HepG2 (cell line): ENCODE results near the gene SESN2. TPM values are rescaled to one million over a fixed set of nuclear protein-coding genes. Genes with fewer than 3 reads are reported as not detected.

Experiments
- ATAC-seq: fragments of 200-7000 bp; cut with Tn5 transposase; 3 replicates; pipeline ENCODE4 v1.9.1; 2020; ENCODE audit warnings: mild to moderate bottlenecking, moderate library complexity
- Bru-seq: library from RNA; stranded (reverse); fragments of 400-500 nt; gene quantifications from one replicate; lab custom pipeline; 2021; lab: Mats Ljungman, UMichigan
- BruChase-seq, 2 experiments: library from RNA; stranded (reverse); fragments of 400-500 nt; gene quantifications; one replicate each; lab custom pipeline; 2021; lab: Mats Ljungman, UMichigan
- BruUV-seq: library from RNA; stranded (reverse); fragments of 400-500 nt; replicated peaks from 2 replicates; lab custom pipeline; 2021; lab: Mats Ljungman, UMichigan
- CTCF ChIA-PET: fragments of 300-600 bp; formaldehyde crosslinking; extraction: SDS; loops from one replicate; lab custom pipeline; 2021; ENCODE audit warnings: low total read pairs, inconsistent platforms, low intra/inter-chr PET ratio; lab: Yijun Ruan, JAX
- POLR2A ChIA-PET: fragments of 350-600 bp; sonication (Branson Sonifier 250); formaldehyde crosslinking; loops from one replicate; lab custom pipeline; 2020; ENCODE audit warnings: antibody characterized with exemption, inconsistent platforms; lab: Yijun Ruan, JAX
- DNase-seq: peaks from one replicate; pipeline ENCODE4 v3.0.0-alpha.2; 2015; ENCODE audit warnings: low spot score
- FAIRE-seq: peaks from 3 replicates; lab custom pipeline; 2011; peaks lifted over from hg19 to GRCh38; lab: Jason Lieb, UNC
- H2AFZ ChIP-seq: one replicate; pipeline ENCODE4 v1.6.1; 2011; ENCODE audit warnings: low read length, inconsistent platforms
- H3K27ac ChIP-seq: fragments of 300-600 bp; 3 replicates; pipeline ENCODE4 v1.8.0; 2011; ENCODE audit warnings: mixed run types, mild to moderate bottlenecking, mixed read lengths, low read length, inconsistent platforms; ENCODE audit not compliant: insufficient read depth; ENCODE audit errors: extremely low read length
- H3K27me3 ChIP-seq, 2 experiments: fragments of 200-600 bp in 1 of 2; 2 replicates in 1 of 2; 3 replicates in 1 of 2; pipeline versions ENCODE4 v1.6.0 to v1.8.0; 2011; ENCODE audit warnings: low read length in 2 of 2, mild to moderate bottlenecking in 2 of 2, moderate library complexity in 2 of 2, inconsistent platforms in 1 of 2; ENCODE audit not compliant: insufficient read depth in 2 of 2, control insufficient read depth in 1 of 2
- H3K36me3 ChIP-seq, 2 experiments: fragments of 200-600 bp in 1 of 2; replicated peaks in 1 of 2; 2 replicates in 1 of 2; 3 replicates in 1 of 2; pipeline versions ENCODE4 v1.5.1 to v1.8.0; 2011; ENCODE audit warnings: low read length in 2 of 2, inconsistent platforms in 1 of 2; ENCODE audit not compliant: insufficient read depth in 2 of 2, control insufficient read depth in 1 of 2
- H3K4me1 ChIP-seq: 2 replicates; pipeline ENCODE4 v1.5.1; 2012; ENCODE audit warnings: low read length, inconsistent platforms; ENCODE audit not compliant: insufficient read depth
- H3K4me2 ChIP-seq: 2 replicates; pipeline ENCODE4 v1.6.0; 2011; ENCODE audit warnings: low read depth, low read length, inconsistent platforms
- H3K4me3 ChIP-seq, 3 experiments: fragments of 200-600 bp in 1 of 3; sonication (generic), shearing (Covaris generic) in 1 of 3; replicated peaks in 1 of 3; 2 replicates each; pipeline ENCODE4 v1.5.1; 2011 to 2016; ENCODE audit warnings: low read length in 3 of 3, inconsistent platforms in 2 of 3, low read depth in 2 of 3, mild to moderate bottlenecking in 2 of 3, control low read depth in 1 of 3, mixed read lengths in 1 of 3; ENCODE audit not compliant: insufficient read depth in 1 of 3
- H3K79me2 ChIP-seq: one replicate; pipeline ENCODE4 v1.6.1; 2011; ENCODE audit warnings: low read length, inconsistent platforms; ENCODE audit not compliant: insufficient read depth
- H3K9ac ChIP-seq: 2 replicates; pipeline ENCODE4 v1.6.0; 2011; ENCODE audit warnings: mild to moderate bottlenecking, low read depth, low read length, inconsistent platforms; ENCODE audit not compliant: insufficient read depth
- H3K9me3 ChIP-seq: 2 replicates; pipeline ENCODE4 v1.5.1; 2012; ENCODE audit warnings: mild to moderate bottlenecking, low read length
- H4K20me1 ChIP-seq: 2 replicates; pipeline ENCODE4 v1.6.0; 2011; ENCODE audit warnings: inconsistent platforms, mild to moderate bottlenecking, low read length, moderate library complexity; ENCODE audit not compliant: insufficient read depth
- CENPX ChIP-seq: sonication (generic); formaldehyde crosslinking; IDR thresholded peaks from 2 replicates; pipeline ENCODE4 v1.9.0; 2021; ENCODE audit warnings: mild to moderate bottlenecking, missing genetic modification reagents, moderate library complexity
- FOSL1 ChIP-seq: sonication (generic); formaldehyde crosslinking; IDR thresholded peaks from 2 replicates; pipeline ENCODE4 v1.9.0; 2021; ENCODE audit warnings: missing genetic modification reagents, borderline replicate concordance
- IKZF4 ChIP-seq: sonication (generic); formaldehyde crosslinking; IDR thresholded peaks from 2 replicates; pipeline ENCODE4 v1.5.1; 2020; ENCODE audit warnings: borderline replicate concordance, mild to moderate bottlenecking, low read depth, missing genetic modification reagents; ENCODE audit errors: not compliant biosample characterization
- MBNL3 ChIP-seq: fragments of 250-450 bp; sonication (Bioruptor Pico); conservative IDR thresholded peaks from 2 replicates; pipeline ENCODE4 v1.8.0; 2022; ENCODE audit warnings: mild to moderate bottlenecking, inconsistent platforms
- NFE2L1 ChIP-seq: sonication (generic); formaldehyde crosslinking; IDR thresholded peaks from 2 replicates; pipeline ENCODE4 v1.4.0; 2020; ENCODE audit warnings: missing genetic modification reagents, mild to moderate bottlenecking, borderline replicate concordance
- PHF5A ChIP-seq: IDR thresholded peaks from one replicate; pipeline ENCODE4 v1.6.1; 2018; ENCODE audit warnings: low read depth, missing genetic modification reagents; ENCODE audit not compliant: unreplicated experiment
- SATB2 ChIP-seq: sonication (generic); formaldehyde crosslinking; IDR thresholded peaks from 2 replicates; pipeline ENCODE4 v1.5.0; 2020; ENCODE audit warnings: missing genetic modification reagents
- SP5 ChIP-seq: IDR thresholded peaks from 2 replicates; pipeline ENCODE4 v1.6.1; 2016; ENCODE audit warnings: low read depth, borderline replicate concordance
- TCF7L2 ChIP-seq: IDR thresholded peaks from 2 replicates; pipeline ENCODE4 v1.6.1; 2011; ENCODE audit warnings: mild to moderate bottlenecking, low read depth, low read length, moderate library complexity
- ZNF337 ChIP-seq: sonication (generic); formaldehyde crosslinking; IDR thresholded peaks from 2 replicates; pipeline ENCODE4 v1.5.1; 2020; ENCODE audit warnings: missing genetic modification reagents, low read depth, mild to moderate bottlenecking, borderline replicate concordance
- ZNF383 ChIP-seq: sonication (generic); formaldehyde crosslinking; IDR thresholded peaks from 2 replicates; pipeline ENCODE4 v1.4.0; 2020; ENCODE audit warnings: missing genetic modification reagents, mild to moderate bottlenecking, borderline replicate concordance
- WGBS: methylation state at CpG from one replicate; pipeline ENCODE4 v1.1.6; 2017; ENCODE audit warnings: low lambda C conversion rate; 5-methylcytosine and 5-hydroxymethylcytosine counted together
- in situ Hi-C: cut with HindIII; loops from 2 replicates; pipeline ENCODE4 v1.10.0; 2017; ENCODE audit warnings: low pct_unique_long_range_greater_than_20kb; ENCODE audit not compliant: extremely low pct_ligation_motif_present
- intact Hi-C: fragments of 100-400 bp; cut with micrococcal nuclease; formaldehyde crosslinking; loops from one replicate; pipeline ENCODE4 v1.10.0; 2022; ENCODE audit not compliant: unreplicated experiment
- long read RNA-seq, 2 experiments: library from RNA in 1 of 2; library from polyadenylated mRNA in 1 of 2; stranded (forward) in 1 of 2; unstranded in 1 of 2; transcript quantifications; one replicate each; pipeline ENCODE4 v2.0.0, GENCODE V29; 2019 to 2022
- polyA minus RNA-seq, 3 experiments: library from RNA; depleted of rRNA, polyadenylated mRNA; stranded (reverse); fragments of >200 nt; gene quantifications; 2 replicates each; pipeline ENCODE4 v1.2.3, GENCODE V29; 2011; ENCODE audit warnings: low replicate concordance in 1 of 3
- polyA plus RNA-seq, 8 experiments: library from polyadenylated mRNA; depleted of rRNA in 3 of 8; stranded (reverse) in 7 of 8; unstranded in 1 of 8; fragments of >200 nt; fragmentation: Illumina TruSeq in 4 of 8; extraction: Trizol in 4 of 8; gene quantifications; 2 replicates each; pipeline versions ENCODE4 v1.2.1 to v1.2.3, GENCODE V29; 2011 to 2016; ENCODE audit warnings: low read depth in 4 of 8, missing spikeins in 1 of 8, mixed read lengths in 1 of 8; ENCODE audit not compliant: insufficient read depth in 1 of 8
- total RNA-seq, 5 experiments: library from RNA; depleted of rRNA; stranded (reverse); fragments of >200 nt; fragmentation: Illumina TruSeq; extraction: Trizol; gene quantifications; 2 replicates each; pipeline ENCODE4 v1.2.3, GENCODE V29; 2016; ENCODE audit warnings: low read depth in 1 of 5
- TF ChIP-seq, protein P1 (sequence below): IDR thresholded peaks from 2 replicates; pipeline ENCODE4 v1.6.1; 2012; ENCODE audit warnings: low read length, improper control_type of control experiment

The SESN2 gene, protein sequence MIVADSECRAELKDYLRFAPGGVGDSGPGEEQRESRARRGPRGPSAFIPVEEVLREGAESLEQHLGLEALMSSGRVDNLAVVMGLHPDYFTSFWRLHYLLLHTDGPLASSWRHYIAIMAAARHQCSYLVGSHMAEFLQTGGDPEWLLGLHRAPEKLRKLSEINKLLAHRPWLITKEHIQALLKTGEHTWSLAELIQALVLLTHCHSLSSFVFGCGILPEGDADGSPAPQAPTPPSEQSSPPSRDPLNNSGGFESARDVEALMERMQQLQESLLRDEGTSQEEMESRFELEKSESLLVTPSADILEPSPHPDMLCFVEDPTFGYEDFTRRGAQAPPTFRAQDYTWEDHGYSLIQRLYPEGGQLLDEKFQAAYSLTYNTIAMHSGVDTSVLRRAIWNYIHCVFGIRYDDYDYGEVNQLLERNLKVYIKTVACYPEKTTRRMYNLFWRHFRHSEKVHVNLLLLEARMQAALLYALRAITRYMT
- total RNA-seq (2016; rRNA removed; fragmentation: Illumina TruSeq; extraction: Trizol) (10.4 and 13.2 TPM in 2 replicates), polyA plus RNA-seq (2011; rRNA removed) (19.1 and 24.8 TPM in 2 replicates), polyA minus RNA-seq (2011; rRNA and poly(A)+ RNA removed; ENCODE audit: low replicate concordance) (21.9 and 39.6 TPM in 2 replicates), Bru-seq, nascent RNA (percentile 71 among the genes with signal in this experiment), BruChase-seq, experiment 1, labeled RNA remaining after a 6-hour chase (percentile 77 among the genes with signal in this experiment), BruChase-seq, experiment 2, labeled RNA remaining after a 2-hour chase (percentile 73 among the genes with signal in this experiment)
- total RNA-seq (2016; cell fraction: cytosol; rRNA removed; fragmentation: Illumina TruSeq; extraction: Trizol; ENCODE audit: low read depth) = 2.1 and 2.5 TPM in 2 replicates
- 10.0 and 12.0 TPM in 2 replicates for total RNA-seq (2016; cell fraction: insoluble cytoplasmic fraction; rRNA removed; fragmentation: Illumina TruSeq; extraction: Trizol)
- total RNA-seq (2016; cell fraction: membrane; rRNA removed; fragmentation: Illumina TruSeq; extraction: Trizol) = 5.6 and 7.1 TPM in 2 replicates
- total RNA-seq (2016; cell fraction: nucleus; rRNA removed; fragmentation: Illumina TruSeq; extraction: Trizol) = 8.1 and 8.4 TPM in 2 replicates
- 11.7 and 14.9 TPM in 2 replicates for polyA plus RNA-seq (2011; cell fraction: cytosol; rRNA removed)
- polyA plus RNA-seq (2011; cell fraction: nucleus; rRNA removed) = 26.7 and 32.2 TPM in 2 replicates
- polyA plus RNA-seq (2012) = 7.3 and 18.2 TPM in 2 replicates
- 1.3 and 1.4 TPM in 2 replicates for polyA plus RNA-seq (2016; cell fraction: cytosol; fragmentation: Illumina TruSeq; extraction: Trizol; ENCODE audit: low read depth)
- polyA plus RNA-seq (2016; cell fraction: insoluble cytoplasmic fraction; fragmentation: Illumina TruSeq; extraction: Trizol; ENCODE audit: low read depth) = 9.6 and 12.1 TPM in 2 replicates
- polyA plus RNA-seq (2016; cell fraction: membrane; fragmentation: Illumina TruSeq; extraction: Trizol; ENCODE audit: low read depth) = 4.3 and 4.7 TPM in 2 replicates
- polyA plus RNA-seq (2016; cell fraction: nucleus; fragmentation: Illumina TruSeq; extraction: Trizol; ENCODE audit: insufficient read depth, low read depth) = 14.7 and 15.5 TPM in 2 replicates
- 9.8 and 11.5 TPM in 2 replicates for polyA minus RNA-seq (2011; cell fraction: cytosol; rRNA and poly(A)+ RNA removed)
- 11.8 and 11.9 TPM in 2 replicates for polyA minus RNA-seq (2011; cell fraction: nucleus; rRNA and poly(A)+ RNA removed)
- long read RNA-seq, experiment 1, transcript SESN2-201 (10 exons, 3,453 nt) = major isoform, 10 of 18 reads
- long read RNA-seq, experiment 1, partial matches to known transcripts = 6 of 18 reads
- long read RNA-seq, experiment 1, other reads (novel, unspliced or antisense) = 2 of 18 reads
- long read RNA-seq, experiment 2, transcript SESN2-201 (10 exons, 3,453 nt) = major isoform, 69 of 151 reads
- long read RNA-seq, experiment 2, partial matches to known transcripts = 66 of 151 reads
- long read RNA-seq, experiment 2, other reads (novel, unspliced or antisense) = 16 of 151 reads

- DNase-seq = peak; percentile 95
- Histone ChIP-seq H3K4me1 (peaks cover 57% of the 10 kb centered on the region), H3K4me2 (peak within 1 kb of the TSS; percentile 97), H3K9ac (peak within 1 kb of the TSS; percentile 92), H3K79me2 (peaks cover 45% of the 10 kb centered on the region), H3K9me3 (no peaks in the 10 kb centered on the region), H3K4me3 (peak within 1 kb of the TSS; percentile 98 to 99 (median 99)), H2AFZ (peak within 1 kb of the TSS; percentile 73), H4K20me1 (peaks cover 32% of the 10 kb centered on the region), H3K36me3 (peaks cover 0 to 2% of the 10 kb centered on the region in 2 experiments; a peak in 1 of 5 replicates), H3K27ac (peak within 1 kb of the TSS; percentile 70), H3K27me3 (peaks cover 0 to 1% of the 10 kb centered on the region in 2 experiments; a peak in 1 of 5 replicates)
- BruUV-seq = TSS peak; percentile 71
- in situ Hi-C loops (no loop called here), intact Hi-C loops (no loop called here)
- peak; percentile 78 for FAIRE-seq
- ATAC-seq = peak; percentile 92
- WGBS = 0% methylated on average over 1 of the region's 76 CpGs
- ChIA-PET CTCF (no interaction called here), POLR2A (interaction anchor here (1.0 to 2.8 kb wide), 9 partner anchors 8 to 110 kb away, joined by 3 to 16 read pairs (median 4); partner anchors contain the start of genes MED18 and PHACTR4)
- TF ChIP-seq CENPX (CRISPR knock-in tag) (no peak), NFE2L1 (CRISPR knock-in tag) (no peak), SATB2 (CRISPR knock-in tag) (no peak), MBNL3 (CRISPR knock-in tag) (no peak), ZNF383 (CRISPR knock-in tag) (no peak), TCF7L2 (no peak), PHF5A (no peak), ZNF337 (CRISPR knock-in tag) (no peak), SP5 (no peak), IKZF4 (CRISPR knock-in tag) (no peak), FOSL1 (CRISPR knock-in tag) (no peak)
- TF ChIP-seq, protein P1, sequence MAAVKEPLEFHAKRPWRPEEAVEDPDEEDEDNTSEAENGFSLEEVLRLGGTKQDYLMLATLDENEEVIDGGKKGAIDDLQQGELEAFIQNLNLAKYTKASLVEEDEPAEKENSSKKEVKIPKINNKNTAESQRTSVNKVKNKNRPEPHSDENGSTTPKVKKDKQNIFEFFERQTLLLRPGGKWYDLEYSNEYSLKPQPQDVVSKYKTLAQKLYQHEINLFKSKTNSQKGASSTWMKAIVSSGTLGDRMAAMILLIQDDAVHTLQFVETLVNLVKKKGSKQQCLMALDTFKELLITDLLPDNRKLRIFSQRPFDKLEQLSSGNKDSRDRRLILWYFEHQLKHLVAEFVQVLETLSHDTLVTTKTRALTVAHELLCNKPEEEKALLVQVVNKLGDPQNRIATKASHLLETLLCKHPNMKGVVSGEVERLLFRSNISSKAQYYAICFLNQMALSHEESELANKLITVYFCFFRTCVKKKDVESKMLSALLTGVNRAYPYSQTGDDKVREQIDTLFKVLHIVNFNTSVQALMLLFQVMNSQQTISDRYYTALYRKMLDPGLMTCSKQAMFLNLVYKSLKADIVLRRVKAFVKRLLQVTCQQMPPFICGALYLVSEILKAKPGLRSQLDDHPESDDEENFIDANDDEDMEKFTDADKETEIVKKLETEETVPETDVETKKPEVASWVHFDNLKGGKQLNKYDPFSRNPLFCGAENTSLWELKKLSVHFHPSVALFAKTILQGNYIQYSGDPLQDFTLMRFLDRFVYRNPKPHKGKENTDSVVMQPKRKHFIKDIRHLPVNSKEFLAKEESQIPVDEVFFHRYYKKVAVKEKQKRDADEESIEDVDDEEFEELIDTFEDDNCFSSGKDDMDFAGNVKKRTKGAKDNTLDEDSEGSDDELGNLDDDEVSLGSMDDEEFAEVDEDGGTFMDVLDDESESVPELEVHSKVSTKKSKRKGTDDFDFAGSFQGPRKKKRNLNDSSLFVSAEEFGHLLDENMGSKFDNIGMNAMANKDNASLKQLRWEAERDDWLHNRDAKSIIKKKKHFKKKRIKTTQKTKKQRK = no peak
These were observed at the start of gene SESN2 for GRCh38 chr1:28259252-28259933. Gene SESN2, plus strand, starts transcription at chr1:28259518. Its CDS starts 330 bp downstream, at chr1:28259848.
